H1 (cell line): ENCODE measurements around the gene CEACAM1. TPM values are rescaled to one million over a fixed set of nuclear protein-coding genes. Genes with fewer than 3 reads are reported as not detected.

Source experiments
- CTCF ChIA-PET: fragments of 300-600 bp; sonication (Branson Sonifier 250); formaldehyde crosslinking; loops from one replicate; lab custom pipeline; 2021; ENCODE audit not compliant: partially characterized antibody; lab: Charles Lee
- POLR2A ChIA-PET: fragments of 300-600 bp; sonication (Branson Sonifier 250); formaldehyde crosslinking; loops from one replicate; lab custom pipeline; 2021; ENCODE audit warnings: inconsistent platforms; ENCODE audit not compliant: partially characterized antibody; lab: Charles Lee
- DNase-seq, 2 experiments: peaks; one replicate each; pipeline versions ENCODE4 v3.0.0 to v3.0.0-alpha.2; 2010 to 2022; ENCODE audit warnings: low spot score in 2 of 2, low read depth in 1 of 2, mixed read lengths in 1 of 2
- FAIRE-seq: peaks from 2 replicates; lab custom pipeline; 2011; peaks lifted over from hg19 to GRCh38; lab: Jason Lieb, UNC
- H2AFZ ChIP-seq: 2 replicates; pipeline ENCODE4 v1.8.1; 2012; ENCODE audit warnings: low read length, inconsistent platforms
- H2AK5ac ChIP-seq: 2 replicates; pipeline ENCODE4 v1.6.1; 2013; ENCODE audit warnings: low read depth, low read length
- H2BK120ac ChIP-seq: replicated peaks from 2 replicates; pipeline ENCODE3; 2013; ENCODE audit warnings: low read depth, low read length, inconsistent platforms
- H2BK12ac ChIP-seq: 2 replicates; pipeline ENCODE4 v1.6.1; 2013; ENCODE audit warnings: low read depth, low read length
- H2BK15ac ChIP-seq: 2 replicates; pipeline ENCODE4 v1.6.1; 2013; ENCODE audit warnings: low read length
- H2BK20ac ChIP-seq: 2 replicates; pipeline ENCODE4 v1.6.1; 2013; ENCODE audit warnings: low read length
- H2BK5ac ChIP-seq: 2 replicates; pipeline ENCODE4 v1.6.1; 2013; ENCODE audit warnings: low read depth, low read length
- H3K14ac ChIP-seq: 2 replicates; pipeline ENCODE4 v1.6.1; 2013; ENCODE audit warnings: inconsistent platforms; ENCODE audit not compliant: insufficient read length
- H3K18ac ChIP-seq: 2 replicates; pipeline ENCODE4 v1.6.1; 2013; ENCODE audit warnings: low read length; ENCODE audit errors: extremely low read depth
- H3K23ac ChIP-seq: 2 replicates; pipeline ENCODE4 v1.6.1; 2013; ENCODE audit warnings: inconsistent platforms; ENCODE audit not compliant: insufficient read length
- H3K23me2 ChIP-seq: 2 replicates; pipeline ENCODE4 v1.6.1; 2013; ENCODE audit warnings: low read depth, low read length
- H3K27ac ChIP-seq: 2 replicates; pipeline ENCODE4 v1.6.1; 2011; ENCODE audit warnings: low read depth, low read length, inconsistent platforms
- H3K27me3 ChIP-seq, 4 experiments: replicated peaks in 1 of 4; 1 replicate in 1 of 4; 2 replicates in 3 of 4; pipeline versions ENCODE4 v1.6.1 to v1.8.1; 2011 to 2013; ENCODE audit warnings: low read length in 3 of 4, mild to moderate bottlenecking in 3 of 4, inconsistent platforms in 2 of 4, mixed read lengths in 2 of 4, moderate library complexity in 1 of 4; ENCODE audit not compliant: control insufficient read depth in 3 of 4, insufficient read depth in 3 of 4; ENCODE audit errors: extremely low read depth in 1 of 4
- H3K36me3 ChIP-seq, 4 experiments: 2 replicates each; pipeline versions ENCODE4 v1.6.1 to v1.8.1; 2011 to 2013; ENCODE audit warnings: mild to moderate bottlenecking in 4 of 4, low read length in 3 of 4, moderate library complexity in 2 of 4, control low read depth in 1 of 4, inconsistent platforms in 1 of 4; ENCODE audit not compliant: insufficient read depth in 4 of 4, control insufficient read depth in 2 of 4
- H3K4ac ChIP-seq: replicated peaks from 2 replicates; pipeline ENCODE3; 2013; ENCODE audit warnings: low read length, low read depth, mixed read lengths, inconsistent platforms; ENCODE audit not compliant: insufficient read length
- H3K4me1 ChIP-seq, 4 experiments: replicated peaks in 1 of 4; 1 replicate in 1 of 4; 2 replicates in 3 of 4; pipeline versions ENCODE4 v1.6.1 to v1.8.1; 2011 to 2013; ENCODE audit warnings: low read length in 3 of 4, inconsistent platforms in 2 of 4, mixed read lengths in 1 of 4; ENCODE audit not compliant: insufficient read depth in 4 of 4, control insufficient read depth in 3 of 4
- H3K4me2 ChIP-seq, 2 experiments: 2 replicates each; pipeline versions ENCODE4 v1.6.1 to v1.8.1; 2011 to 2013; ENCODE audit warnings: low read depth in 2 of 2, low read length in 2 of 2, control low read depth in 1 of 2, inconsistent platforms in 1 of 2, mild to moderate bottlenecking in 1 of 2; ENCODE audit not compliant: insufficient read depth in 1 of 2
- H3K4me3 ChIP-seq, 4 experiments: fragments of 200-600, 300-600 bp in 1 of 4; sonication (generic), shearing (Covaris generic), sonication (Bioruptor Twin) in 1 of 4; 2 replicates each; pipeline versions ENCODE4 v1.5.1 to v1.8.1; 2011 to 2016; ENCODE audit warnings: low read length in 4 of 4, low read depth in 3 of 4, control low read depth in 2 of 4, inconsistent platforms in 2 of 4, mild to moderate bottlenecking in 2 of 4, mixed read lengths in 1 of 4, moderate library complexity in 1 of 4; ENCODE audit not compliant: insufficient read depth in 2 of 4; ENCODE audit errors: extremely low read depth in 1 of 4
- H3K56ac ChIP-seq: replicated peaks from 2 replicates; pipeline ENCODE3; 2013; ENCODE audit warnings: low read depth, mild to moderate bottlenecking, mixed read lengths, low read length, inconsistent platforms; ENCODE audit not compliant: insufficient read length
- H3K79me1 ChIP-seq: 2 replicates; pipeline ENCODE4 v1.6.1; 2013; ENCODE audit warnings: low read depth, low read length, control low read depth
- H3K79me2 ChIP-seq, 2 experiments: 2 replicates each; pipeline versions ENCODE4 v1.6.1 to v1.8.1; 2012 to 2013; ENCODE audit warnings: low read length in 2 of 2, mild to moderate bottlenecking in 2 of 2, inconsistent platforms in 1 of 2; ENCODE audit not compliant: insufficient read depth in 2 of 2, control insufficient read depth in 1 of 2
- H3K9ac ChIP-seq, 4 experiments: replicated peaks in 1 of 4; 1 replicate in 1 of 4; 2 replicates in 3 of 4; pipeline versions ENCODE4 v1.6.1 to v1.8.1; 2011 to 2013; ENCODE audit warnings: low read depth in 3 of 4, low read length in 3 of 4, control low read depth in 2 of 4, mild to moderate bottlenecking in 2 of 4, moderate library complexity in 2 of 4, inconsistent platforms in 1 of 4; ENCODE audit errors: extremely low read depth in 1 of 4
- H3K9me3 ChIP-seq, 2 experiments: 2 replicates each; pipeline versions ENCODE4 v1.6.1 to v1.8.1; 2012 to 2013; ENCODE audit warnings: mild to moderate bottlenecking in 2 of 2, moderate library complexity in 2 of 2, control low read depth in 1 of 2, inconsistent platforms in 1 of 2, low read depth in 1 of 2, low read length in 1 of 2, mixed read lengths in 1 of 2; ENCODE audit not compliant: insufficient read depth in 2 of 2
- H4K20me1 ChIP-seq, 2 experiments: replicated peaks in 1 of 2; 2 replicates each; pipeline versions ENCODE3 to v1.8.1; 2011 to 2013; ENCODE audit warnings: inconsistent platforms in 2 of 2, low read length in 2 of 2, mild to moderate bottlenecking in 1 of 2; ENCODE audit not compliant: insufficient read depth in 2 of 2, control insufficient read depth in 1 of 2
- H4K5ac ChIP-seq: 2 replicates; pipeline ENCODE4 v1.6.1; 2013; ENCODE audit warnings: low read length, low read depth, mixed read lengths, inconsistent platforms; ENCODE audit not compliant: insufficient read length
- H4K8ac ChIP-seq: 2 replicates; pipeline ENCODE4 v1.8.0; 2013; ENCODE audit warnings: mild to moderate bottlenecking, moderate library complexity, low read length, inconsistent platforms; ENCODE audit not compliant: insufficient read depth; ENCODE audit errors: extremely low read depth
- H4K91ac ChIP-seq: replicated peaks from 2 replicates; pipeline ENCODE3; 2013; ENCODE audit warnings: low read length, mixed read lengths, inconsistent platforms; ENCODE audit not compliant: insufficient read length
- HDAC6 ChIP-seq: IDR thresholded peaks from one replicate; pipeline ENCODE4 v1.7.1; 2012; ENCODE audit warnings: low read depth, mild to moderate bottlenecking, inconsistent platforms, low read length, moderate library complexity
- WGBS, 2 experiments: shearing (Covaris generic) in 1 of 2; methylation state at CpG; one replicate each; pipeline versions ENCODE4 v1.1.6 to v1.1.7; 2013 to 2015; ENCODE audit warnings: low lambda C conversion rate in 2 of 2, mixed read lengths in 2 of 2, inconsistent platforms in 1 of 2, low coverage in 1 of 2, missing lambda C conversion rate in 1 of 2; ENCODE audit not compliant: insufficient replicate concordance in 2 of 2, insufficient coverage in 1 of 2, insufficient read length in 1 of 2; ENCODE audit errors: extremely low coverage in 1 of 2, missing lambda C conversion rate in 1 of 2; 5-methylcytosine and 5-hydroxymethylcytosine counted together
- polyA plus RNA-seq, 7 experiments: library from polyadenylated mRNA; depleted of rRNA in 3 of 7; stranded (reverse) in 5 of 7; unstranded in 2 of 7; fragments of >200 nt in 5 of 7; fragments of 200-250 nt in 2 of 7; gene quantifications; 1 replicate in 5 of 7; 2 replicates in 1 of 7; 4 replicates in 1 of 7; pipeline versions ENCODE4 v1.2.1 to v1.2.3, GENCODE V29; 2011 to 2013; ENCODE audit warnings: missing spikeins in 2 of 7, mixed read lengths in 2 of 7
- total RNA-seq: library from RNA; stranded (reverse); fragmentation: NEBNext Ultra II Directional; extraction: Animal tissue kit (Norgen Biotek cat#: 25700); gene quantifications from 2 replicates; pipeline ENCODE4 v1.2.1, GENCODE V29; 2021

CEACAM1 gene
- total and polyA plus RNA-seq, 2 of the 8 experiments (the other 6 are each of a cell fraction or from before 2014, with no cell fraction given): 1.8 to 3.6 TPM

GRCh38 chr19:42569193-42569592, 40.9 kb upstream of the CEACAM1 start:
- no peaks in the 10 kb centered on the region for H3K79me1 ChIP-seq
- H4K5ac ChIP-seq: no peak overlapping the region
- H3K4me2 ChIP-seq: no peak overlapping the region
- no peak overlapping the region for H2BK120ac ChIP-seq
- H3K18ac ChIP-seq: no peak overlapping the region
- no peak overlapping the region for H4K91ac ChIP-seq
- H3K36me3 ChIP-seq: no peaks in the 10 kb centered on the region
- no peak overlapping the region for H3K27ac ChIP-seq
- H3K14ac ChIP-seq: no peak overlapping the region
- no peak for FAIRE-seq
- no peak overlapping the region for H2BK15ac ChIP-seq
- H2BK12ac ChIP-seq: no peak overlapping the region
- no peak overlapping the region for H2BK5ac ChIP-seq
- no peak overlapping the region for H3K9ac ChIP-seq
- no peak overlapping the region for H3K4ac ChIP-seq
- ChIA-PET POLR2A (interaction anchor here (0.7 kb wide), 1 partner anchor 17 kb away, joined by 3 read pairs; no protein-coding TSS in a partner anchor), CTCF (interaction anchor here (4.5 to 6.0 kb wide), 2 partner anchors 15 to 27 kb away, joined by 14 to 19 read pairs; no protein-coding TSS in a partner anchor)
- H4K20me1 ChIP-seq: no peaks in the 10 kb centered on the region
- no peaks in the 10 kb centered on the region for H3K9me3 ChIP-seq
- no peaks in the 10 kb centered on the region for H3K79me2 ChIP-seq
- H3K56ac ChIP-seq: no peak overlapping the region
- WGBS, 2 experiments: 79% methylated on average over 2 of the region's 2 CpGs; no CpG with 5 or more reads in 1 of the 2 experiments
- no peak overlapping the region for H3K23ac ChIP-seq
- H4K8ac ChIP-seq: no peak overlapping the region
- no peak overlapping the region for H2BK20ac ChIP-seq
- H2AFZ ChIP-seq: no peak overlapping the region
- no peak overlapping the region for H3K4me3 ChIP-seq
- no peak for TF ChIP-seq HDAC6
- TF ChIP-seq, all 59 proteins: peak for 0
- H2AK5ac ChIP-seq: no peak overlapping the region
- no peak for DNase-seq
- no peaks in the 10 kb centered on the region for H3K23me2 ChIP-seq
- H3K4me1 ChIP-seq: no peaks in the 10 kb centered on the region; a peak in 1 of 7 replicates
- no peaks in the 10 kb centered on the region for H3K27me3 ChIP-seq
